ENCODE results near the gene PHF19.

The PHF19 gene

DNA sequence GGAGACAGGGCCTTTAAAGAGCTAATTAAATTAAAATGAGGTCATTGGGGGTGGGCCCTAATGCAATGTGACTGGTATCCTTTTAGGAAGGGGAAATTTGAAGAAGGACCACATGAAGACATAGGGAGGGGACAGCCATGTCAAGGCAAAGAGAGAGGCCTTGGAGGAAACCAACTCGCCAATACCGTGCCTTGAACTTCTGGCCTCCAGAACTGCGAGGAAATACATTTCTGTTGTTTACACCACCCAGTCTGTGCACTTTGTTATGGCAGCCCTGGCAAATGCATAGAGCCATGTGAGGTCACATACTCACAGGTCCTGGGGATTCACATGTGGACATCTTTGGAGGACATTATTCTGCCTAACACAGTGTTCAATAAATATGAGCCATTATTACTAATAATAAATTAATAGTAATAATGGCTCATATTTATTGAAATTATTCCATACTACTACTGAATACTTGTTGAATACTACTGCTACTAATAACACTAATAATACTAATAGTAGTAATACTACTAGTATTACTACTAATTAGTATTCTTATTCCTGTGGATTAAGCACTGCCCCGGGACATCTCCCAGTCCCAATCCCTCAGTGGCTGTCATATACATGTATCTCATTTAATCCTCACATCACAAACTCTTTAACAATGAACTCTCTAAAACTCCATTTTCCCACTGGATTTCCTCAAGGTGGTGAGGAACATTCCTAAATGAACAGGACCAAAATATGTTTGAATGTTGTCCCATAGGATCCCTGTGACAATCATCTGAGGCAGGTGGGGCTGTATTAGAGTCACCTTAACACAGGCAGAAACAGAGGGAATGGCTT, 41.2 kb upstream of the PHF19 start:
- no peak overlapping the region for H3K4me3 ChIP-seq (ENCODE audit: low read depth, low read length)
- POLR2A ChIA-PET: no interaction called here
- CTCF ChIA-PET: interaction anchor here (2.7 kb wide), 1 partner anchor 18 kb away, joined by 12 read pairs; no protein-coding TSS in a partner anchor
- TF ChIP-seq, protein P1, sequence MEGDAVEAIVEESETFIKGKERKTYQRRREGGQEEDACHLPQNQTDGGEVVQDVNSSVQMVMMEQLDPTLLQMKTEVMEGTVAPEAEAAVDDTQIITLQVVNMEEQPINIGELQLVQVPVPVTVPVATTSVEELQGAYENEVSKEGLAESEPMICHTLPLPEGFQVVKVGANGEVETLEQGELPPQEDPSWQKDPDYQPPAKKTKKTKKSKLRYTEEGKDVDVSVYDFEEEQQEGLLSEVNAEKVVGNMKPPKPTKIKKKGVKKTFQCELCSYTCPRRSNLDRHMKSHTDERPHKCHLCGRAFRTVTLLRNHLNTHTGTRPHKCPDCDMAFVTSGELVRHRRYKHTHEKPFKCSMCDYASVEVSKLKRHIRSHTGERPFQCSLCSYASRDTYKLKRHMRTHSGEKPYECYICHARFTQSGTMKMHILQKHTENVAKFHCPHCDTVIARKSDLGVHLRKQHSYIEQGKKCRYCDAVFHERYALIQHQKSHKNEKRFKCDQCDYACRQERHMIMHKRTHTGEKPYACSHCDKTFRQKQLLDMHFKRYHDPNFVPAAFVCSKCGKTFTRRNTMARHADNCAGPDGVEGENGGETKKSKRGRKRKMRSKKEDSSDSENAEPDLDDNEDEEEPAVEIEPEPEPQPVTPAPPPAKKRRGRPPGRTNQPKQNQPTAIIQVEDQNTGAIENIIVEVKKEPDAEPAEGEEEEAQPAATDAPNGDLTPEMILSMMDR (IDR thresholded peaks at IDR 0.05; ENCODE audit: insufficient read depth, low read length, missing control alignments): no peak
- no peak for DNase-seq (ENCODE audit: low read depth, low spot score)

DNA sequence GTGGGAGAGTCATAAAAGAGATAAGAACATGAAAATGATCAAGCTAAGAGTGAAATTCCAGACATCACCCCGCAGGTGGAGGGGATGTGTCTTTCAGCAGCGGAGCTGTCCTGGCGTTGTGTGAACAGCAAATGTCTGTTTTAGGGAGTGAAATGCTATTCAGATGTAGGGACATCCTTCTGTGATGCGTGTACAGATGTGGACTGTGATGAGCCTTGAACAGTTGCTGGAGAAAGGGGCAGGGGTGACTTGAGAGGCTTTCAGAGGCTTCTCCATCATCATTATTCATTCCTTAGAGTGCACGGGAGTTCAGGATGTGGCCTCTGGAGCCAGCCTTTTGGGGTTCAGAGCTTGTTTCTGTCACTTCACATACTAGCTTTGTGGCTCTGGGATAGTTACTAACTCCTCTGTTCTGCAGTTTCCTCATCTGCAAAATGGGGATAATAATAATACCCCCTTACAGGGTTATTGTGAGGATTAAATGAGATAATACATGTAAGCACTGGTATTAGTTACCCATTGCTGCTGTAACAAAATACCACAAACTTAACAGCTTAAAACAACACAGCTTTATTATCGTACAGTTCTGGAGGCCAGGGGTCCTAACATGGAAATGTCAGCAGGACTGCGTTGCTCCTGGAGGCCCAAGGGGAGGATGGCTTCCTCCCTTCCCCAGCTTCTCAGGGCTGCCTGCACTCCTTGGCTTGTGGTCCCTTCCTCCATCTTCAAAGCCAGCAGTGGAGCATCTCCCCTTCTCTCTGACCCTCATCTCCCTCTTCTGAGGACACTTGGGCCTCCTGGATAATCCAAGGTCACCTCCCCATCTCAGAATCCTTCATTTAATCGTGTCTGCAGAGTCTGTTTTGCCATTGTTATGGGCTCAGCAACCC, 40.2 kb upstream of the PHF19 start:
- no peak overlapping the region for H3K4me3 ChIP-seq (ENCODE audit: low read depth, low read length)
- DNase-seq (ENCODE audit: low read depth, low spot score): no peak
- ChIA-PET CTCF (interaction anchor here (0.7 to 2.7 kb wide), 4 partner anchors 9 to 161 kb away, joined by 3 to 12 read pairs (median 8); partner anchors contain the start of gene TRAF1), POLR2A (no interaction called here)
- TF ChIP-seq, protein P1 (IDR thresholded peaks at IDR 0.05; ENCODE audit: insufficient read depth, low read length, missing control alignments): no peak

DNA sequence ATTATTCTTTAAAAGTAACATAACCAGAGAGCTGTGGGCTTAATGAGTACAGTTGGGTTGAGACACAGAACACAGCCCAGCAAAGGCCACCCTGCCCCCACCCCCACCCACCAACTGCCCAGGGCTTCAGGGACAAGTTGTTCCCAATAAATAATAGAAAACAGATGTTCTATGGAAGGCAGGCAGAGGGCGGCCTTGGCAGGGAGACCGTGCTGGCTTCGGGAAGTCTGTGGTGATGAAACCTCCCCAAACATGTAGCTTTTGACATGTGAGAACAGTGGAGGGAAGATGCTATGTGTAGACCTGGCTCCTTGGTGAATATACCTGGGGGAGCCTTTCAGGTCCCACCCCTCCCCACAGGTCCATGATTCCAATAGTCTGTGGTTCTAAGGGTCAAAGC, 39.6 kb upstream of the PHF19 start:
- ChIA-PET POLR2A (no interaction called here), CTCF (interaction anchor here (0.7 to 2.7 kb wide), 5 partner anchors 10 to 160 kb away, joined by 3 to 12 read pairs (median 7); partner anchors contain the start of gene TRAF1)
- TF ChIP-seq, protein P1 (IDR thresholded peaks at IDR 0.05; ENCODE audit: insufficient read depth, low read length, missing control alignments): no peak
- no peak overlapping the region for H3K4me3 ChIP-seq (ENCODE audit: low read depth, low read length)
- no peak for DNase-seq (ENCODE audit: low read depth, low spot score)

DNA sequence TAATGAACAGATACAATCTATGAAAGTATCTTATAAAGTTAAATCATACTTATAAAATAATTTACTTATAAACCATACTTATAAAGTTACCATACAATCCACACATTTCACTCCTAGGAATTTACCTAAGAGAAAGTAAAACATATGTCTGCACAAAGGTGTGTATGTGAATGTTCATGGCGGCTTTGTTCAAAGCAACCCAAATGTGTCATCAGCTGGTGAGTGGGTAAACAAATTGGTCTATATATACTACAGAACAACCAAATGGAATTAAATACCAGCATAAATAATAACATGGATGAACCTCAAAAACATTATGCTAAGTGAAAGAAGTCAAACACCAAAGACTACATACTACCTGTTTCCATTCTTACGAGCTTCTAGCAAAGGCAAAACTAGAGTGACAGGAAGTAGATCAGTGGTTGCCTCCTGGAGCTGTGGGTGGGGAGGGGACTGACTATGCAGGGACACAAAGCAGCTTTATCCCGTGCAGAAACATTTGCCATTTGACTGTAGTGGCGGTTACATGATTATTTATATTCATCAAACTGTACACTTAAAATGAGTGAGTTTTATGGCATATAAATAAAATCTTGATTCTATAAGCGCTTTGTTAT, 39.0 kb upstream of the PHF19 start:
- no peak overlapping the region for H3K4me3 ChIP-seq (ENCODE audit: low read depth, low read length)
- TF ChIP-seq, protein P1 (IDR thresholded peaks at IDR 0.05; ENCODE audit: insufficient read depth, low read length, missing control alignments): no peak
- ChIA-PET POLR2A (no interaction called here), CTCF (interaction anchor here (1.3 to 2.7 kb wide), 4 partner anchors 10 to 26 kb away, joined by 3 to 12 read pairs (median 8); partner anchors contain the start of gene TRAF1)
- DNase-seq (ENCODE audit: low read depth, low spot score): no peak

DNA sequence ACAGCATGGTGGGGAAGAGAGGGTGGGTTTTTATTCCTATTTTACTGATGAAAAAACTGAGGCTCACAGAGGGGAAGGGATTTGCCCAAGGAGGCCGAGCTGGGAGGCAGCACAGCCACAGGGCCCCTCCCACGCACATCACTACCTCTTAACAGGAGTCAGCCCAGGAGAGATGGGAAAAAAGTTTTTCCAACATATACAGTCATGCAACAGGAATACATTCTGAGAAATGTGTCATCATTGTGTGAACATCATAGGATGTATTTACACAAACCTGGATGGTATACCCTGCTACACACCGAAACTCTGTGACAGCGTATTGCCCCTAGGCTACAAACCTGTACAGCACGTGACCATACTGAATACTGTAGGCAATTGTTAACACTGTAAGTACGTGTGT, 38.0 kb upstream of the PHF19 start:
- ChIA-PET POLR2A (no interaction called here), CTCF (no interaction called here)
- DNase-seq (ENCODE audit: low read depth, low spot score): no peak
- H3K4me3 ChIP-seq (ENCODE audit: low read depth, low read length): no peak overlapping the region
- TF ChIP-seq, protein P1 (IDR thresholded peaks at IDR 0.05; ENCODE audit: insufficient read depth, low read length, missing control alignments): no peak

Measured in AG04449 (cell line).